Epithelial cell of prostate (primary cell): ENCODE measurements around the gene ZNF460.

Source experiments
- DNase-seq: peaks from one replicate; pipeline ENCODE4 v3.0.0-alpha.2; 2011; ENCODE audit warnings: low read depth, low spot score
- H3K27ac ChIP-seq: fragments of 450-650 bp; 2 replicates; pipeline ENCODE4 v1.5.1; 2017; ENCODE audit warnings: mild to moderate bottlenecking

ZNF460 gene

GRCh38 chr19:57278481-57278880 is 1.8 kb upstream of the ZNF460 start:
- peak overlapping the region; percentile 100 for H3K27ac ChIP-seq
- peak; percentile 37 for DNase-seq

GRCh38 chr19:57279418-57280164 is 694 bp upstream of the ZNF460 start:
- peak overlapping the region; percentile 100 for H3K27ac ChIP-seq
- DNase-seq, result peak; percentile 82

- no peak for DNase-seq
- peak overlapping the region; percentile 100 for H3K27ac ChIP-seq
Measured at GRCh38 chr19:57280962-57281400, 696 bp downstream of the ZNF460 start.

- peak; percentile 93 for DNase-seq
- peak overlapping the region; percentile 100 for H3K27ac ChIP-seq
Measured at GRCh38 chr19:57282011-57282643, 1.8 kb downstream of the ZNF460 start.

- H3K27ac ChIP-seq, result no peak overlapping the region
- DNase-seq, result no peak
Measured at GRCh38 chr19:57288373-57288772, 8.1 kb downstream of the ZNF460 start.

GRCh38 chr19:57290970-57291369 is 10.7 kb downstream of the ZNF460 start:
- H3K27ac ChIP-seq, result no peak overlapping the region
- DNase-seq, result no peak

- H3K27ac ChIP-seq, result no peak overlapping the region
- DNase-seq, result no peak
Measured at GRCh38 chr19:57292547-57292946, 12.3 kb downstream of the ZNF460 start.

- DNase-seq, result no peak
- no peak overlapping the region for H3K27ac ChIP-seq
Measured at GRCh38 chr19:57293719-57294118, 13.4 kb downstream of the ZNF460 start.

GRCh38 chr19:57302020-57302465 is 21.8 kb downstream of the ZNF460 start:
- H3K27ac ChIP-seq, result peak overlapping the region; percentile 72
- peak; percentile 97 for DNase-seq

- peak overlapping the region; percentile 72 for H3K27ac ChIP-seq
- DNase-seq, result no peak
Measured at GRCh38 chr19:57302727-57303401, 22.6 kb downstream of the ZNF460 start.

- peak overlapping the region; percentile 45 for H3K27ac ChIP-seq
- peak; percentile 48 for DNase-seq
Measured at GRCh38 chr19:57305056-57305455, 24.8 kb downstream of the ZNF460 start.

- no peak overlapping the region for H3K27ac ChIP-seq
- no peak for DNase-seq
Measured at GRCh38 chr19:57308514-57308913, 28.2 kb downstream of the ZNF460 start.

GRCh38 chr19:57310792-57311191 is 30.5 kb downstream of the ZNF460 start:
- no peak for DNase-seq
- no peak overlapping the region for H3K27ac ChIP-seq

GRCh38 chr19:57314146-57314545 is 33.9 kb downstream of the ZNF460 start:
- DNase-seq, result no peak
- no peak overlapping the region for H3K27ac ChIP-seq

GRCh38 chr19:57317503-57317902 is 37.2 kb downstream of the ZNF460 start:
- no peak overlapping the region for H3K27ac ChIP-seq
- no peak for DNase-seq

- H3K27ac ChIP-seq, result peak overlapping the region; percentile 55
Measured at GRCh38 chr19:57319869-57320179, 39.5 kb downstream of the ZNF460 start.

GRCh38 chr19:57320180-57321084 is 40.1 kb downstream of the ZNF460 start, which contains the start of gene ZNF543:
Gene ZNF543 (plus strand): TSS chr19:57320472. CDS start chr19:57320854, 382 bp downstream.
- H3K27ac ChIP-seq, result peak within 1 kb of the TSS; percentile 55
- peak; percentile 74 for DNase-seq

More at GRCh38 chr19:57319869-57320179, 39.5 kb downstream of the ZNF460 start:
- DNase-seq, result no peak

- no peak for DNase-seq
- H3K27ac ChIP-seq, result peak overlapping the region; percentile 55
Measured at GRCh38 chr19:57321116-57321515, 40.8 kb downstream of the ZNF460 start.

GRCh38 chr19:57321751-57322150 is 41.5 kb downstream of the ZNF460 start:
- no peak for DNase-seq
- no peak overlapping the region for H3K27ac ChIP-seq

GRCh38 chr19:57324992-57325391 is 44.7 kb downstream of the ZNF460 start:
- H3K27ac ChIP-seq, result no peak overlapping the region
- DNase-seq, result no peak
